Activated B cell treated with CpG ODN at 0.5 μM for 24 hours (primary cell): ENCODE data around the gene HECTD3. TPM values are rescaled to one million over a fixed set of nuclear protein-coding genes. Genes with fewer than 3 reads are reported as not detected.

Experiments used
- ATAC-seq: fragments of 200-7000 bp; cut with Tn5 transposase; one replicate; pipeline ENCODE4 v1.10.0; 2021; ENCODE audit warnings: low read depth, mild to moderate bottlenecking, moderate library complexity
- CTCF ChIA-PET: fragments of 350-600 bp; sonication (Branson Sonifier 250); formaldehyde crosslinking; loops from one replicate; lab custom pipeline; 2021; ENCODE audit warnings: antibody characterized with exemption; lab: Charles Lee
- POLR2A ChIA-PET: fragments of 350-600 bp; sonication (Branson Sonifier 250); formaldehyde crosslinking; loops from one replicate; lab custom pipeline; 2021; ENCODE audit warnings: antibody characterized with exemption; lab: Charles Lee
- DNase-seq: peaks from one replicate; pipeline ENCODE4 v3.0.0; 2022
- H3K27ac Mint-ChIP-seq: one replicate; pipeline ENCODE4 v1.8.0; 2020; ENCODE audit warnings: mixed read lengths
- H3K27me3 Mint-ChIP-seq: one replicate; pipeline ENCODE4 v1.8.0; 2021; ENCODE audit warnings: mixed read lengths
- H3K36me3 Mint-ChIP-seq: one replicate; pipeline ENCODE4 v1.8.0; 2021; ENCODE audit warnings: low read depth, mixed read lengths
- H3K4me1 Mint-ChIP-seq: one replicate; pipeline ENCODE4 v1.8.0; 2021; ENCODE audit warnings: mixed read lengths
- H3K4me3 Mint-ChIP-seq: one replicate; pipeline ENCODE4 v1.8.0; 2020; ENCODE audit warnings: mild to moderate bottlenecking, mixed read lengths
- H3K9me3 Mint-ChIP-seq: one replicate; pipeline ENCODE4 v1.8.0; 2020; ENCODE audit warnings: mixed read lengths
- CTCF ChIP-seq: fragments of 200-600 bp; IDR thresholded peaks from one replicate; pipeline ENCODE4 v1.8.0; 2022; ENCODE audit warnings: antibody characterized with exemption, mild to moderate bottlenecking
- intact Hi-C: fragments of 100-400 bp; cut with micrococcal nuclease; formaldehyde crosslinking; loops from one replicate; pipeline ENCODE4 v1.15.1; 2024
- total RNA-seq: library from RNA; stranded (reverse); gene quantifications from 2 replicates; pipeline ENCODE4 v1.2.3, GENCODE V29; 2022

Gene HECTD3
- total RNA-seq, 1 donor from 2014 or later = 49.9 TPM

DNA sequence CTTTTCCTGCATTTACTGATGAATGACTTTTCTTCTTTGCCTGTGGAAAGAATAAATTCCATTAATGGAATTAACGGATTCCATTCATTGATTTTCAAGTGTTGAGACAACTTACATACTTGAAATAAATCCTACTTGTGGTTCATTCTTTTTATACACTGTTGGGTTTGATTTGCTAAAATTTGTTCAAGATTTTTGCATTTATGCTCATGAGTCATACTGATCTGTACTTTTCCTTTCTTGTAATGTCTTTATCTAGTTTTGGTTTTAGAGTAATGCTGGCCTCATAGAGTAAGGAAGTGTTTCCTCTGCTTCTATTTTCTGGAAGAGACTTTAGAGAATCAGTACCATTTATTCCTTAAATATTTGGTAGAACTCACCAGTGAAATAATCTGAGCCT lies 15.3 kb upstream of the HECTD3 start:
- ChIA-PET POLR2A (no interaction called here), CTCF (no interaction called here)
- intact Hi-C loops = no loop called here
- no peaks in the 10 kb centered on the region for H3K36me3 Mint-ChIP-seq
- no peak overlapping the region for H3K4me3 Mint-ChIP-seq
- DNase-seq (no peak), ATAC-seq (no peak)
- peaks cover 3% of the 10 kb centered on the region for H3K27me3 Mint-ChIP-seq
- no peak overlapping the region for H3K27ac Mint-ChIP-seq
- no peaks in the 10 kb centered on the region for H3K9me3 Mint-ChIP-seq
- no peaks in the 10 kb centered on the region for H3K4me1 Mint-ChIP-seq
- no peak for TF ChIP-seq CTCF

GRCh38 chr1:45023663-45024062 lies 12.5 kb upstream of the HECTD3 start:
- Mint-ChIP-seq H3K4me3 (no peak overlapping the region), H3K27ac (no peak overlapping the region), H3K27me3 (peaks cover 3% of the 10 kb centered on the region), H3K4me1 (no peaks in the 10 kb centered on the region), H3K9me3 (no peaks in the 10 kb centered on the region), H3K36me3 (no peaks in the 10 kb centered on the region)
- no peak for TF ChIP-seq CTCF
- ChIA-PET CTCF (no interaction called here), POLR2A (no interaction called here)
- ATAC-seq (no peak), DNase-seq (no peak)
- intact Hi-C loops = no loop called here

DNA sequence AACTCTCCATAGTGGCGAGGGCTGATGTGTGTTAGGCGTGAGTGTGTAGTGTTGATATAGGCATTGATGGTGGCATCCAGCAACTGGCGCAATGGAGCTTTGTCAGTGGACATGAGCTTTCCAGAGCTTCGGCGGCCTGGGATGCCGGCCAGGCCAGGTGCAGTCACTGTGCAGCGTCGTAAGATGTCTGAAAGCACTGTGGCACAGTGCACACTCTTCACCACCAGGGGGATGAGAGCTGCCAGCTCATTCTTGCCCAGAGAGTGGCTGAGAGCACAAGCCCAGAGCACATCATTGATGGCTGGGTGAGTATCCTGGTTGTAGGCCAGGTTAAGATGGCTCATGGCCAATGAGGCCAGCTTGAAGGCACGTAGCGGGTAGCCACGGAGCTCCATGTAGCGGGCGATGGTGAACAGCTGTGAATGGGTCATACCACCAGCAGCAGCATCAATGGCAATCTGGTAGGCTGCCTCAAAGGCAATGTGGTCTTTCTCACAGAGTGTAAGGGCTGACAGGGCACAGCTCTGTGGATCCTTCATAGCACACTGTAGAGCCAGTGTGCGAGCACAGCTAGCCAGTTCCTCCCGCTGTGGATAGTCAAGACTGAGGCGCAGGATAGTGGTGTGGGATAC lies 7.6 kb upstream of the HECTD3 start:
- no peak overlapping the region for H3K27ac Mint-ChIP-seq
- DNase-seq (no peak), ATAC-seq (peak; percentile 81)
- peaks cover 11% of the 10 kb centered on the region for H3K4me1 Mint-ChIP-seq
- H3K27me3 Mint-ChIP-seq = no peaks in the 10 kb centered on the region
- H3K36me3 Mint-ChIP-seq = peaks cover 13% of the 10 kb centered on the region
- TF ChIP-seq CTCF = no peak
- ChIA-PET CTCF (interaction anchor here (1.0 to 10.9 kb wide), 5 partner anchors 32 to 474 kb away, joined by 3 to 227 read pairs (median 4); partner anchors contain the start of gene TESK2), POLR2A (interaction anchor here (1.0 to 1.6 kb wide), 3 partner anchors 285 to 321 kb away, joined by 3 to 8 read pairs (median 5); partner anchors contain the start of genes MUTYH and TOE1)
- H3K9me3 Mint-ChIP-seq = no peaks in the 10 kb centered on the region
- intact Hi-C loops = loop anchor here (1.0 kb wide), 1 partner anchor 282 kb away; no protein-coding TSS in a partner anchor
- H3K4me3 Mint-ChIP-seq = no peak overlapping the region

DNA sequence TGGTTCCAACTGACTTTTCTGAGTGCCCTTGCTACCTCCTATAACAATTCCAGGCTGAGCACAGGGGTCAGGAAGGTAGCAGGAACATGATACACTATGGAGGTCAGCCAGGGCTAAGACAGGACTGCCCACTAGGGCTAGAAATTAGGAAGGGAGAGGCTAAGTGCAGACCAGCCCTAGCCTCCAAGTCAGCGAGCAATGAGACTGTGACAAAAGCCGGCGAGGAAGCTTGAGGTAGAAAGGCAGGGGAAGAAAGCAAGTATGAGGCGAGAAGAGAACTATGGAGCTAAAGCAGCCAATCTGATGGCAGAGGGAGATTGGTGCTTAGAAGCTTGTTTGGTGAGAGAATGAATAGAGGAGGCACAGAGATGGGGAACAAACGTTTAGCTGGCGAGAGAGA lies 5.6 kb upstream of the HECTD3 start:
- ChIA-PET CTCF (interaction anchor here (0.6 to 10.9 kb wide), 5 partner anchors 13 to 476 kb away, joined by 3 to 227 read pairs (median 3); partner anchors contain the start of gene TESK2), POLR2A (interaction anchor here (0.6 to 7.9 kb wide), 2 partner anchors 57 to 285 kb away, joined by 3 to 156 read pairs; no protein-coding TSS in a partner anchor)
- Mint-ChIP-seq H3K4me1 (peaks cover 23% of the 10 kb centered on the region), H3K36me3 (peaks cover 17% of the 10 kb centered on the region), H3K27ac (no peak overlapping the region), H3K9me3 (no peaks in the 10 kb centered on the region), H3K4me3 (no peak overlapping the region), H3K27me3 (no peaks in the 10 kb centered on the region)
- no peak for TF ChIP-seq CTCF
- DNase-seq (no peak), ATAC-seq (no peak)
- intact Hi-C loops = no loop called here

DNA sequence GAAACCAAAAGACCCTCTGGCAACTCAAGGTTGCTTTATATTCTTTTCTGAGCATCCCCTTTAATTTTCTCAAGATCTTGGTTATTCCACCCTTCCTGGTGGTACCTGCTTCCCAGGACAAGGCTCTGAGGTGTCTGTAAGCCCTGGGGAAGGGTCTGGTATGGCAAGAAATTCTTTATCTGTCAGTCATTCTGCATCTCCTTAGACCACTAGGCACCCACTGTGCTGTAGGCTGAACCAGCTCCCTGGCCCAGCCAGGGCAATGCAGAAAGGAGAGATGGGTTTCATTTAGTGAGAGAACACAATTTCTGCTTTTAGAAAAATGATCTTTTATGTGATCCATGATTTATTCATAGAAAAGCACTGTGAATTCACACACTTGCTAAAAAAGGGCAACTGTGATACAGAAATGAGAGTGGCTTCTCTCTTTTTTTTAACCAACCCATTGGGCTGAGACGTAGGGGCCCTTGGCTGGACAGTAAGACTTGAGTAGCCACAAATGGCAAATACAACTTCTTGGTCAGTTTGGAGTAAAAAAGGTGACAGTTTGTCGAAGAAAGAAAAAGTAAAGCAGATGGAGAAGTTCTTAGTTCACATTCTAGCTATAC lies 5.1 kb upstream of the HECTD3 start:
- ATAC-seq (no peak), DNase-seq (no peak)
- intact Hi-C loops = no loop called here
- no peak for TF ChIP-seq CTCF
- POLR2A ChIA-PET = interaction anchor here (0.6 to 7.9 kb wide), 2 partner anchors 286 to 324 kb away, joined by 3 to 156 read pairs; partner anchors contain the start of genes MUTYH and TOE1
- Mint-ChIP-seq H3K4me1 (peaks cover 28% of the 10 kb centered on the region), H3K27ac (no peak overlapping the region), H3K27me3 (no peaks in the 10 kb centered on the region), H3K9me3 (no peaks in the 10 kb centered on the region), H3K36me3 (peaks cover 17% of the 10 kb centered on the region), H3K4me3 (no peak overlapping the region)
- CTCF ChIA-PET = interaction anchor here (0.6 to 10.9 kb wide), 5 partner anchors 13 to 477 kb away, joined by 3 to 227 read pairs (median 3); partner anchors contain the start of gene TESK2
